DND-41 (cell line): ENCODE measurements around the gene RABGAP1.

Experiments used
- ATAC-seq: fragments of 200-7000 bp; cut with Tn5 transposase; 3 replicates; pipeline ENCODE4 v1.9.1; 2021; ENCODE audit warnings: low read depth; ENCODE audit not compliant: insufficient read depth
- DNase-seq: peaks from one replicate; pipeline ENCODE4 v3.0.0-alpha.2; 2020
- H2AFZ ChIP-seq: 2 replicates; pipeline ENCODE4 v1.6.0; 2012; ENCODE audit warnings: low read depth, low read length
- H3K27ac ChIP-seq: 2 replicates; pipeline ENCODE4 v1.5.1; 2012; ENCODE audit warnings: low read length, inconsistent platforms
- H3K27me3 ChIP-seq: fragments of 200-600 bp; sonication (generic); 2 replicates; pipeline ENCODE4 v1.6.0; 2012; ENCODE audit warnings: low read length, mild to moderate bottlenecking, inconsistent platforms; ENCODE audit not compliant: insufficient read depth, poor library complexity
- H3K36me3 ChIP-seq: 2 replicates; pipeline ENCODE4 v1.5.1; 2012; ENCODE audit warnings: low read length, inconsistent platforms; ENCODE audit not compliant: insufficient read depth
- H3K4me1 ChIP-seq: 2 replicates; pipeline ENCODE4 v1.5.1; 2012; ENCODE audit warnings: mild to moderate bottlenecking, low read length; ENCODE audit not compliant: insufficient read depth
- H3K4me2 ChIP-seq: 2 replicates; pipeline ENCODE4 v1.6.0; 2012; ENCODE audit warnings: mild to moderate bottlenecking, moderate library complexity, low read length, inconsistent platforms; ENCODE audit not compliant: insufficient read depth
- H3K4me3 ChIP-seq, 2 experiments: fragments of 200-600 bp in 1 of 2; shearing (Covaris generic) in 1 of 2; 2 replicates each; pipeline ENCODE4 v1.5.1; 2012 to 2016; ENCODE audit warnings: inconsistent platforms in 2 of 2, low read length in 2 of 2, mild to moderate bottlenecking in 2 of 2, low read depth in 1 of 2, moderate library complexity in 1 of 2
- H3K79me2 ChIP-seq: 2 replicates; pipeline ENCODE4 v1.6.0; 2012; ENCODE audit warnings: low read length, inconsistent platforms; ENCODE audit not compliant: insufficient read depth
- H3K9ac ChIP-seq: 2 replicates; pipeline ENCODE4 v1.6.0; 2012; ENCODE audit warnings: low read depth, mild to moderate bottlenecking, inconsistent platforms, low read length, moderate library complexity
- H3K9me3 ChIP-seq: 2 replicates; pipeline ENCODE4 v1.5.1; 2012; ENCODE audit warnings: low read length, moderate library complexity, mild to moderate bottlenecking, inconsistent platforms; ENCODE audit not compliant: insufficient read depth, severe bottlenecking
- H4K20me1 ChIP-seq: 2 replicates; pipeline ENCODE4 v1.6.0; 2012; ENCODE audit warnings: low read length; ENCODE audit not compliant: insufficient read depth
- EZH2 ChIP-seq: IDR thresholded peaks from 3 replicates; pipeline ENCODE4 v1.6.1; 2012; ENCODE audit warnings: borderline replicate concordance, low read depth, mild to moderate bottlenecking, moderate library complexity, low read length, inconsistent platforms; ENCODE audit not compliant: severe bottlenecking
- TF ChIP-seq, protein P1 (sequence below): IDR thresholded peaks from 2 replicates; pipeline ENCODE4 v1.5.1; 2012; ENCODE audit warnings: borderline replicate concordance, low read length, moderate library complexity, mild to moderate bottlenecking; ENCODE audit not compliant: poor library complexity, severe bottlenecking; ENCODE audit errors: extremely low read depth

RABGAP1 gene

GRCh38 chr9:123005964-123006363 lies 65.1 kb downstream of the RABGAP1 start:
- H3K27me3 ChIP-seq = no peaks in the 10 kb centered on the region
- no peaks in the 10 kb centered on the region for H3K4me1 ChIP-seq
- H3K27ac ChIP-seq = no peak overlapping the region
- no peak for TF ChIP-seq EZH2
- TF ChIP-seq, protein P1, sequence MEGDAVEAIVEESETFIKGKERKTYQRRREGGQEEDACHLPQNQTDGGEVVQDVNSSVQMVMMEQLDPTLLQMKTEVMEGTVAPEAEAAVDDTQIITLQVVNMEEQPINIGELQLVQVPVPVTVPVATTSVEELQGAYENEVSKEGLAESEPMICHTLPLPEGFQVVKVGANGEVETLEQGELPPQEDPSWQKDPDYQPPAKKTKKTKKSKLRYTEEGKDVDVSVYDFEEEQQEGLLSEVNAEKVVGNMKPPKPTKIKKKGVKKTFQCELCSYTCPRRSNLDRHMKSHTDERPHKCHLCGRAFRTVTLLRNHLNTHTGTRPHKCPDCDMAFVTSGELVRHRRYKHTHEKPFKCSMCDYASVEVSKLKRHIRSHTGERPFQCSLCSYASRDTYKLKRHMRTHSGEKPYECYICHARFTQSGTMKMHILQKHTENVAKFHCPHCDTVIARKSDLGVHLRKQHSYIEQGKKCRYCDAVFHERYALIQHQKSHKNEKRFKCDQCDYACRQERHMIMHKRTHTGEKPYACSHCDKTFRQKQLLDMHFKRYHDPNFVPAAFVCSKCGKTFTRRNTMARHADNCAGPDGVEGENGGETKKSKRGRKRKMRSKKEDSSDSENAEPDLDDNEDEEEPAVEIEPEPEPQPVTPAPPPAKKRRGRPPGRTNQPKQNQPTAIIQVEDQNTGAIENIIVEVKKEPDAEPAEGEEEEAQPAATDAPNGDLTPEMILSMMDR = no peak
- DNase-seq (no peak), ATAC-seq (no peak)
- peaks cover 18% of the 10 kb centered on the region; the same call in 1 of the 2 replicates for H3K36me3 ChIP-seq
- no peaks in the 10 kb centered on the region for H3K9me3 ChIP-seq
- H3K9ac ChIP-seq = no peak overlapping the region
- no peaks in the 10 kb centered on the region for H3K79me2 ChIP-seq
- no peak overlapping the region for H3K4me2 ChIP-seq
- H3K4me3 ChIP-seq = no peak overlapping the region
- no peak overlapping the region for H2AFZ ChIP-seq
- H4K20me1 ChIP-seq = no peaks in the 10 kb centered on the region

- Histone ChIP-seq H3K36me3 (peaks cover 25% of the 10 kb centered on the region; the same call in 1 of the 2 replicates), H3K4me2 (no peak overlapping the region), H3K4me3 (no peak overlapping the region), H2AFZ (no peak overlapping the region), H3K79me2 (no peaks in the 10 kb centered on the region), H4K20me1 (no peaks in the 10 kb centered on the region), H3K27me3 (no peaks in the 10 kb centered on the region), H3K9me3 (no peaks in the 10 kb centered on the region), H3K9ac (no peak overlapping the region), H3K27ac (no peak overlapping the region), H3K4me1 (no peaks in the 10 kb centered on the region)
- DNase-seq = no peak
- ATAC-seq = no peak
- no peak for TF ChIP-seq EZH2
- TF ChIP-seq, protein P1 = no peak
These were observed 66.4 kb downstream of the RABGAP1 start for GRCh38 chr9:123007269-123007668.

DNA sequence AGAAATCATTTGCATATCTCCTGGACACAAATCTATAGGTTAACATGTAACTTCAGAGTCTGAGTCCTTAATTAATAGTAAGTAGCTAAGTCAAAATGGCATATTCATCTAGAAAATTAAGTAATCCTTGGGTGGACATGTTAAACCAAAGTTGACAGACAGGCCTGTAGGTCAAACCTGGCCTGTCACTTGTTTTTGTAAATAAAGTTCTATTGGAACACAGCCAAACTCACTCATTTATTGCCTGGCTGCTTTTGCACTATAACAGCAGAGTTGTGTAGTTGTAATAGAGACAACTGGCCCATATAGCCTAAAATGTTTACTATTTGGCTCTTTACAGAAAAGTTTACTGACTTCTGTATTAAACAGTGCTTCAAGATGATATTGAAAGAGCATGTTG lies 68.1 kb downstream of the RABGAP1 start:
- Histone ChIP-seq H3K9ac (no peak overlapping the region), H2AFZ (no peak overlapping the region), H3K79me2 (no peaks in the 10 kb centered on the region), H3K4me1 (no peaks in the 10 kb centered on the region), H3K4me3 (no peak overlapping the region), H3K9me3 (no peaks in the 10 kb centered on the region), H3K27me3 (no peaks in the 10 kb centered on the region), H4K20me1 (no peaks in the 10 kb centered on the region), H3K36me3 (peaks cover 33% of the 10 kb centered on the region; the same call in 1 of the 2 replicates), H3K27ac (no peak overlapping the region), H3K4me2 (no peak overlapping the region)
- DNase-seq (no peak), ATAC-seq (no peak)
- TF ChIP-seq EZH2 = no peak
- TF ChIP-seq, protein P1 = no peak

- no peak overlapping the region for H2AFZ ChIP-seq
- H3K36me3 ChIP-seq = peaks cover 41% of the 10 kb centered on the region; the same call in 1 of the 2 replicates
- H4K20me1 ChIP-seq = no peaks in the 10 kb centered on the region
- no peak overlapping the region for H3K27ac ChIP-seq
- H3K4me3 ChIP-seq = no peak overlapping the region
- H3K27me3 ChIP-seq = no peaks in the 10 kb centered on the region
- H3K9me3 ChIP-seq = no peaks in the 10 kb centered on the region
- ATAC-seq (no peak), DNase-seq (no peak)
- no peaks in the 10 kb centered on the region for H3K4me1 ChIP-seq
- no peak overlapping the region for H3K9ac ChIP-seq
- TF ChIP-seq, protein P1 = no peak
- no peaks in the 10 kb centered on the region for H3K79me2 ChIP-seq
- no peak overlapping the region for H3K4me2 ChIP-seq
These were observed 70.6 kb downstream of the RABGAP1 start for GRCh38 chr9:123011380-123011779.
